ENCODE measurements around the gene THEM5. TPM values are rescaled to one million over a fixed set of nuclear protein-coding genes. Genes with fewer than 3 reads are reported as not detected.

THEM5 gene
- total RNA-seq, 3 donors from 2014 or later = not detected

DNA sequence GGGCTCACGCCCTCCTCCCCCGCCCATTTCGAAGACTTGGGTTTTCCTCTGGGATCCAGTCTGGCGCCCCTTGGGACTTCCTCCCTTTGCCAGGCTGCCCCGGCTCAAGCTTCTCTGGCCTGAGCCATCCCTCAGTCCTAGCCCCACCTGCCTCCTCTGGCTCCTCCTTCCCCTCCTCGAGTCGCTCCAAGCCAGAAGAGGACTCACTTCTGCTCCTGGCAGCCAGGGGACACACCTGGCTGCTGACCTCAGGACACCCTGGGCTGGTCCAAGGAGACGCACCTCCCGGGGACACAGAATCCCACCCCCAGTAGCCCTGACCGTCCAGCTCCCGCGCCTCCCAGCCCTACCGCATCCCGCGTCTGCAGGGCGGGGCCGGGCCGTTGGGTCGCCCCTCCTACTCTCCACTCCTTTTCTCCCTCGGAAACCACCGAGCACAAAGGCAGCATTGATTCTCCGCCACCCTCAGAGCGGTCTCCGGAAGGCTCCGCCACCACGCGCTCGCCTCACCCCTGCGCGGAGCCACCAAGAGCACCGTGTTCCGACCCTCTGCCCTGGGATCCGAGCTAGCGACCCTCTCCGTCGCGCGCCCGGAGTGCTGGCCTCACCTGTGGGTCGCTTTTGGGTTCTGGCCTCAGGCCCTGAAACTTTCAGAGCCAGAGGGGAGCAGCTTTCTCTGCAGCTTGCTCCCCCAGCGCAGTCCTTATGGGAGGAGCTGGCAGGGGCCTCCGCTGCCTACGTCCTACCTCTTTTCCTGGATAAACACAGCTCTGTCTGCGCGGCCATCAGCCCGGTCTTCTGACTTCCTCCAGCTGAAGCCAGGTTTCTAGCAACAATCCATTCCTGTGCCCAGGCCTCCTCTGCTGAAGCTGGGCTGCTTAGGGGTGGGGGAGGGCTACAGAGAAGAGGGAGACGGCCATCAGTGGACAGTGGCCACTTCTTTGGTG is 13.8 kb downstream of the THEM5 start, which contains the start of gene C2CD4D:
Gene C2CD4D, minus strand, starts transcription at position 364 of the 947 bp plus-strand sequence. CDS start 831 bp downstream, outside the sequence.
- H3K4me3 Mint-ChIP-seq = peak within 1 kb of the TSS; percentile 84
- no peaks in the 10 kb centered on the region for H3K9me3 Mint-ChIP-seq
- ATAC-seq (peak; percentile 64 to 65), DNase-seq (peak; percentile 64)
- H3K27me3 Mint-ChIP-seq (ENCODE audit: low read depth) = no peaks in the 10 kb centered on the region
- H3K36me3 Mint-ChIP-seq (ENCODE audit: insufficient read depth) = peaks cover 18% of the 10 kb centered on the region
- peaks cover 45% of the 10 kb centered on the region for H3K4me1 Mint-ChIP-seq (ENCODE audit: low read depth)

DNA sequence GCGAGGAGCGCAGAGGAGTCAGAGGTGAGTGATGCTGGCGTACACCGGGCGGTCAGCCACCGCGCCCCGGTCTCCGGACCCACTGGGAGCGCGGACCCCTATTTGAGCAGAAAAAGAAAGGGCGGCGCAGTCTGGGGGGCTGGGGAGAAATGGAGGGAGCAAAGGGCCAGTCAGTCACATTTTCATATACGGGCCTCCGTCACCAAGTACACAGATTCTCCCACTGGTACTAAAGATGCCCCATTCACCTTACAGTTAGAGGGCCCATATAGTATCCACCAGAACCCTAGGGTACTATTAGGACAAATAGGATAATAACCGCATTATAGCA is 14.5 kb downstream of the THEM5 start:
- H3K27me3 Mint-ChIP-seq (ENCODE audit: low read depth) = no peaks in the 10 kb centered on the region
- no peak for ATAC-seq

DNA sequence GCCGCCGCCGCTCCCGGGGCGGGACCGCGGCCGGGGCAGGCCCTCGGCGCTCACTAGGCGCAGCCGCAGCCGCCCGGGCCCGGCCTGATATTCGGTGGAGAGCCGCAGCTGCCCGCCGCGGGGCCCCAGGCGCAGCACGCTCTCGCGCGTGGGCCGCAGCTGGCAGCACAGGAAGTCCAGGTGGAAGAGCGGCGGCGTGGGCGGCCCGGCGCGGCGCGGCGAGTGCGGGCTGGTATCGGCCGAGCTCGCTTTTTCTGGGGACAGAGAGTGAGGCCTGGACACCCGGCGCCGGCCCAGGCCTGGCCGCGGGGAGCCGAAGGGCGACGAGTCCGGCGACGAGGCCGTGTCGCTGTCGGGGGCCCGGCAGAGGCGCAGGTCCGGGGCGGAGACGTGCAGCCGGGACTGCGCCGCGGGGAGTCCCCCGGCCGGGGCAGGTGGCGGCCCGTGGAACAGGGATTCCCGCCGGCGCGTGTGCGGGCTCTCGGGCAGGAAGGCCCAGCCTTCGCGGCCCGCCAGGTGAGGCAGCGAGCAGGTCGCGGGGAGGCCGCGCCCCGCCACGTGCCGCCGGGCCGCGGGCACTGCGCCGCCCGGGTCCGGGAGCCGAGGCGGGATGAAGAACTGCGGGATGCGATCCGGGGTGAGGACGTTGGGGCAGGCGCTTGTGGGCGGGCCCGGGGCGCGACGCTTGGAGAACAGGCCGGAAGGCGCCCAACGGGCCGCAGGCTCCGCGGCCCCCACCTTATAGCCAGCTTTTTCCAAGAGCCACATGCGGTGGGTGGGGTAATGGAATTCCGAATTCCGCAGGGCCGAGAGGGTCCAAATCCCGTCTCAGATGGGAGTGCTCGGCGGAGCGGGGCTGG is 15.1 kb downstream of the THEM5 start:
- Mint-ChIP-seq H3K4me3 (peak overlapping the region; percentile 84), H3K27me3 (ENCODE audit: low read depth) (no peaks in the 10 kb centered on the region), H3K4me1 (ENCODE audit: low read depth) (peaks cover 51% of the 10 kb centered on the region), H3K9me3 (no peaks in the 10 kb centered on the region), H3K36me3 (ENCODE audit: insufficient read depth) (peaks cover 12% of the 10 kb centered on the region)
- DNase-seq = no peak
- peak; percentile 35 to 46 for ATAC-seq

More for the DNA sequence above, 14.5 kb downstream of the THEM5 start:
- Mint-ChIP-seq H3K4me1 (ENCODE audit: low read depth) (peaks cover 45% of the 10 kb centered on the region), H3K4me3 (peak overlapping the region; percentile 84), H3K9me3 (no peaks in the 10 kb centered on the region), H3K36me3 (ENCODE audit: insufficient read depth) (peaks cover 12% of the 10 kb centered on the region)
- no peak for DNase-seq

DNA sequence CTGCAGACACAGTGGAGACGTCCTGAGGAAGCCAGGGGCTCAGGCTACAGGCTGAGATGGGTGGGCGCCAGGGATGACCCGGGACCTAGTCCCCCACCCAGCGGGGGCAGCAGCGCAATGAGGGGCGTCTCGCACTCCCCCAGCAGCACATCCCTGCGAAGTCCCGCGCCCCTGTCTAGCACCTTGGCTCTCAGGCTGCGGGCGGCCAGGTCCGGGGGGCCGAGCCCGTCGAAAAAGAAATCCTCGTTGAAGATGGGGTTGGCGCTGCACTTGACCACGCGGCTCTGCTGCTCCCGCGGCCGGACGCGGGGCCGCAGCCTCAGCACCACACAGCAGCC is 15.7 kb downstream of the THEM5 start:
- Mint-ChIP-seq H3K27me3 (ENCODE audit: low read depth) (no peaks in the 10 kb centered on the region), H3K9me3 (no peaks in the 10 kb centered on the region), H3K4me3 (peak overlapping the region; percentile 82), H3K36me3 (ENCODE audit: insufficient read depth) (peaks cover 10% of the 10 kb centered on the region), H3K4me1 (ENCODE audit: low read depth) (peaks cover 55% of the 10 kb centered on the region)
- ATAC-seq (no peak), DNase-seq (no peak)

DNA sequence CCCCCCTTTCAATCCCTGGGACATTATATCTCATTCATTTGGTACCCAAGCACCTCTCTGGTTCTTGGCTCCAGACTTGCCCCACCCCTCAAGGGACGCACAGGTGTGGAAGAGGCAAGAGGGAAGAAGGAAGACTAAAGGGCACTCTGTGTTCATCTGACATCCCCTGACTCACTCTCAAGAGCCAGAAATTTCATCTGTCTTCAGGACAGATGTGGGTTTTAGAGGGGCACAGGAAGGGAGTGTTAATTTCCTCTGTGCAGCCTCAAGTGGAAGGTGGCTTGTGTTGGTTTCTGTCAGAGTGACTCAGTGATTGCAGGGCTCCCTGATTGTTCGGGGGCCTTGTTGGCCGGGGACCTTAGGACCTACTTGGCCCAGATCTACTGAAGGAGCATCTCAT is 16.3 kb downstream of the THEM5 start:
- no peaks in the 10 kb centered on the region for H3K9me3 Mint-ChIP-seq
- H3K27me3 Mint-ChIP-seq (ENCODE audit: low read depth) = no peaks in the 10 kb centered on the region

DNA sequence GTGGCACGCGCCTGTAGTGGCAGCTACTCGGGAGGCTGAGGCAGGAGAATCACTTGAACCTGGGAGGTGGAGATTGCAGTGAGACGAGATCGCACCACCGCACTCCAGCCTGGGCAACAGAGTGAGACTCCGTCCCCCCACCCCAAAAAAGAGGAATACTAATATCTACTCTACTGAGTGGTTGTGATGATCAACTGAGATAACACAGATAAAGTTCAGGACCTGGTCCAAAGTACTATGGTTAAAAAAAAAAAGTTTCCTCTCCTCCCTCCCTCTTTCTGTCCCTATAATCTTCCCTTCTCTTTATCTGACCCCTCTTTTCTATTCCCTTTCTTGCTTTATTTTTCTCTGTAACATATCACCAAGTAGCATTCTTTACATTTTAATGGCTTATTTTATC is 17.9 kb downstream of the THEM5 start:
- Mint-ChIP-seq H3K4me1 (ENCODE audit: low read depth) (peaks cover 67% of the 10 kb centered on the region), H3K36me3 (ENCODE audit: insufficient read depth) (no peaks in the 10 kb centered on the region), H3K9me3 (no peaks in the 10 kb centered on the region), H3K27me3 (ENCODE audit: low read depth) (no peaks in the 10 kb centered on the region), H3K4me3 (no peak overlapping the region)
- DNase-seq (no peak), ATAC-seq (no peak)

More for the DNA sequence above, 16.3 kb downstream of the THEM5 start:
- peaks cover 7% of the 10 kb centered on the region for H3K36me3 Mint-ChIP-seq (ENCODE audit: insufficient read depth)
- peaks cover 61% of the 10 kb centered on the region for H3K4me1 Mint-ChIP-seq (ENCODE audit: low read depth)
- peak overlapping the region; percentile 82 for H3K4me3 Mint-ChIP-seq
- ATAC-seq (peak; percentile 36 to 47), DNase-seq (no peak)

DNA sequence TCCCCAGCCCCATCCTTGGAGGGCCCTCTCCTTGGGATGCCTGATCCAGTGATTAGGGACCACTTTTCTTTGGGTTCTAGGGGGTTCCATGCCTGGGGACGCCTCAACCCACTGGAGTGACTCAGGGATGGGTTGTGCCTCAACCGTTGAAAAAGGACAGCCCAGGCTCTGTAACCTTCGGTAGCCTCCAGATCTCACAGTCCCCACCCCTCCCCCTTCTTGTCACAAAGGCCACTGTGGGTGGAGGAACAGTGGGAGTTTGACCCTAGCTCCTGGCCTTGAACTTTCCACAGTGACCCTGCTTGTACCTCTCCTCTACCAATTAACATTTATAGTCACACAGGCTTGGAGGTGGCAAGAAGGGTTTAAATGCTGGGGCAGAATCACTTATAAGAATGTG is 19.3 kb downstream of the THEM5 start:
- Mint-ChIP-seq H3K27me3 (ENCODE audit: low read depth) (no peaks in the 10 kb centered on the region), H3K36me3 (ENCODE audit: insufficient read depth) (no peaks in the 10 kb centered on the region), H3K4me3 (no peak overlapping the region), H3K9me3 (no peaks in the 10 kb centered on the region), H3K4me1 (ENCODE audit: low read depth) (peaks cover 67% of the 10 kb centered on the region)
- ATAC-seq (no peak), DNase-seq (no peak)

DNA sequence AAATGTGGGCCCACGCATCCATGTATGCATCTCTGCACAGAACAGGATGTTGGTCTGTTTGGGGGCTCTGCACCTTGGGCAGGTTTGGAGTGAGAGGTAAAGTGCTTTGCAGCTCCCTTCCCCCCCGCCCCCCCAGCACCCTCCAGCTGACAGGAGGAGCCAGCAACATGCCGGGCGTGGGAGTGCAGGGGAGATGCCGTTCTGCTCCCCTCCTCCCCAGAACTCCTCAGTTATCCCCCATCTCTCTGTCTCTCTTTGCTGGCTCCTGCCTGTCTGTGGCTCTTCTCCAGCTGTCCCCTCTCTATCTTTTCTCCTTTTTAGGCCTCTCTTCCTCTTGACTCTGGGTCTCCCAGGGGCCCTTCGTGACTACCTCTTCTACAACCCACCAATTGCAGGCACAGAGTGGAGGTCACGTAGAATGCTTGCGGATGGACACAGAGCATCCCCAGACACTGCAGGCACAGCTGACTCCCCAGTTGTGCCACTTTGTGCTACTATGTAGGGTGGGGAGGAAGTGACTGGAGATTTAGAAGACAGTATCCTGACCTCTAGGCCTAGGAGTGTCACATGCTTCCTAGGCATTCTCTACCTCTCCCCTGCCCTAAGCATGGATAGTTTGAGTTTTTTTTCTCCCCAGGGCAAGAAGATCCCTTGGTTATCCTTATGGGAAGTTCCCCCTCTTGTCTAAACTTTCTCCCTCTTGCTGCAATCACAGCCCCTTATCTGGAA is 20.2 kb downstream of the THEM5 start:
- no peaks in the 10 kb centered on the region for H3K27me3 Mint-ChIP-seq (ENCODE audit: low read depth)
- H3K4me3 Mint-ChIP-seq = no peak overlapping the region
- H3K36me3 Mint-ChIP-seq (ENCODE audit: insufficient read depth) = no peaks in the 10 kb centered on the region
- ATAC-seq (no peak), DNase-seq (no peak)
- H3K4me1 Mint-ChIP-seq (ENCODE audit: low read depth) = peaks cover 74% of the 10 kb centered on the region
- H3K9me3 Mint-ChIP-seq = no peaks in the 10 kb centered on the region

DNA sequence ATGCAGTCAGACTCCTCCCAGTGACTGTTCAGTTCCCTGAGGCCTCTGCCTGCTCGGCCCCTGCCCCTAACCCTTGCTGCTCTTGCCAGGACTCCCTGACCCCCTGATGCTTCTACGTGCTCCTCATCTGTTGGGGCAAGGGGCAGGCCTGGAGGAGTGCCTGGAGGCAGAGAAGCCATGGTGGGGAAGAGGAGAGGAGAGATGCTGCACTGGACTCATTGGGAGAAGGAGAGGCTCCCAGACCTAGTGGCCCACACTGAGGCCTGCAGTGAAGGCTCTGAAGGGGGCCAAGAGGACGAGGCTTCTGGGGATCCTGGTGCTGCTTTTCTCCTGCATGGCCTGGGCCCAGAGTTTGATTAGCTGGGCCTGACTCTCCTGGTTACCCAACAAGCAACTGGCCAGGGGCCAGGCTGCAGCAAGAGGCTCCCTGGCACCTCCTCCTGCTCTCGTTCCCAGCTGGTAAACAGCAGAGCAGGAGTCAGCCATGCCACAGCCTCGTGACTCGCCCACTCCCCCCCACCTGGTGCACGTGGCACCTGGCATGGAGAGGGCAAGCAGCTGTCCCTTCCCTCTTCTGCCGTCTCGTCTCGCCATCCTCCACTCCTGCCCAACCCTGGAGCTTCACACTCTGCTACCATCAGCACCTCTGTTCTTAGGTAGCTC is 21.1 kb downstream of the THEM5 start:
- Mint-ChIP-seq H3K4me1 (ENCODE audit: low read depth) (peaks cover 78% of the 10 kb centered on the region), H3K4me3 (no peak overlapping the region), H3K27me3 (ENCODE audit: low read depth) (no peaks in the 10 kb centered on the region), H3K9me3 (no peaks in the 10 kb centered on the region), H3K36me3 (ENCODE audit: insufficient read depth) (no peaks in the 10 kb centered on the region)
- DNase-seq (no peak), ATAC-seq (no peak)

DNA sequence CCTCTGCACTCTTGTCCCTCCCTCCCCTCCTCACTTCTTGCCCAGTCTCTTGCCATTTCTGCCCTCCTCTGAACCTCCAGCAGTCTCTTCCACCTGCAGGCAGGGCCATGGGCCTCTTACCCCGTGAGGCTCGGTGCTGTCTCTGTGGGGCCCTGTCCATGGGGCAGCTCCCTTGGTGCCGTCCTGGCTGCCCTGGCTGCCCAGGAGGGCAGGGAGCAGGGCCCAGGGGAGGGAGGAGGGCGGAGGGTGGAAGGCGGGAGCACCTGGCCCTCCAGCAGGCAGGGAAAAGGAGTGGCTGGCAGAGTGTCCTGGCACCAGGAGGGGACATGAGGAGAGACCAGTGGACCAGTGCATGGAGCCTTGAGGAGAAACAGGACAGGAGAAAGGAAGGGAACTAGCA is 21.9 kb downstream of the THEM5 start, which contains the start of gene RORC:
Gene RORC, minus strand, starts transcription at position 198 of the 400 bp plus-strand sequence. Its CDS starts 38 bp downstream, at position 160.
- Mint-ChIP-seq H3K27me3 (ENCODE audit: low read depth) (no peaks in the 10 kb centered on the region), H3K4me3 (peak within 1 kb of the TSS; percentile 17), H3K9me3 (no peaks in the 10 kb centered on the region), H3K4me1 (ENCODE audit: low read depth) (peaks cover 77% of the 10 kb centered on the region), H3K36me3 (ENCODE audit: insufficient read depth) (no peaks in the 10 kb centered on the region)
- ATAC-seq = no peak
- DNase-seq = no peak

DNA sequence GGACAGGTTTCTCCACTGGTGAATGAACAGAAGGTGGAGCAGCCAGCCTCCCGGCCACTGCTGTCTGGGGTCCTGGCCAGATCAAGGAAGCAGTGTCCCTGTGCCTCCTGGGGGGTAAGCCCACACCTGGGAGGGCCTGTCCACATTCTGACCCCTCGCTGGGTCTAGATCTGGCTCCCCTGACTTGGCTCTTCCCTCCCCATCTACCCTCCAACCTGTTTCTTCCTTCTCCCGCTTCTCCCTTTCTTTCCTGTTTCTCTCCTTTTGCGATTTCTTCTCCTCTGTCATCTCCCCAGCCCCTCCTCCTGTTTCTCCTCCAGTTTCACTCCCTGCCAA is 22.3 kb downstream of the THEM5 start:
- H3K4me3 Mint-ChIP-seq = peak overlapping the region; percentile 17
- H3K27me3 Mint-ChIP-seq (ENCODE audit: low read depth) = no peaks in the 10 kb centered on the region
- no peaks in the 10 kb centered on the region for H3K36me3 Mint-ChIP-seq (ENCODE audit: insufficient read depth)
- H3K4me1 Mint-ChIP-seq (ENCODE audit: low read depth) = peaks cover 77% of the 10 kb centered on the region
- no peaks in the 10 kb centered on the region for H3K9me3 Mint-ChIP-seq
- DNase-seq = no peak
- no peak for ATAC-seq

DNA sequence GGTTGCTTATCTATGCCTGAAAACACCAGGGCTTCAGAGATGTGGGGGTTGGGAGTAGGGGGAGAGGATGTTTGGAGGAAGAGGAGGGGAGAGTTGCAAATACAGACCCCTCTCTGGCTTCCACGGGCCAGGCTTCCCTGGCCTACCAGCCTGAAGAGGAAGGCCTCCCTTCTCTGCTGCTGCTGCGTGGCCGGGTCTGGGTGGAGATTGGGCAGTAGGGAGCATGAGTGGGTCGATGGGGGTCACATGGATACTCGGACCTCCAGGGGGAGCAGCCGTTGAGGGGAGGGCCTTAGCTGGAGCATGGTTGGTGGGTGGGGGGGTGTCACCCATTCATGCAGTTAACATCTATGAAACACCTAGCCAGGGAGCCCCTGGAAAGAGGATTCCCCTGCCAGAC is 23.5 kb downstream of the THEM5 start:
- H3K27me3 Mint-ChIP-seq (ENCODE audit: low read depth) = no peaks in the 10 kb centered on the region

DNA sequence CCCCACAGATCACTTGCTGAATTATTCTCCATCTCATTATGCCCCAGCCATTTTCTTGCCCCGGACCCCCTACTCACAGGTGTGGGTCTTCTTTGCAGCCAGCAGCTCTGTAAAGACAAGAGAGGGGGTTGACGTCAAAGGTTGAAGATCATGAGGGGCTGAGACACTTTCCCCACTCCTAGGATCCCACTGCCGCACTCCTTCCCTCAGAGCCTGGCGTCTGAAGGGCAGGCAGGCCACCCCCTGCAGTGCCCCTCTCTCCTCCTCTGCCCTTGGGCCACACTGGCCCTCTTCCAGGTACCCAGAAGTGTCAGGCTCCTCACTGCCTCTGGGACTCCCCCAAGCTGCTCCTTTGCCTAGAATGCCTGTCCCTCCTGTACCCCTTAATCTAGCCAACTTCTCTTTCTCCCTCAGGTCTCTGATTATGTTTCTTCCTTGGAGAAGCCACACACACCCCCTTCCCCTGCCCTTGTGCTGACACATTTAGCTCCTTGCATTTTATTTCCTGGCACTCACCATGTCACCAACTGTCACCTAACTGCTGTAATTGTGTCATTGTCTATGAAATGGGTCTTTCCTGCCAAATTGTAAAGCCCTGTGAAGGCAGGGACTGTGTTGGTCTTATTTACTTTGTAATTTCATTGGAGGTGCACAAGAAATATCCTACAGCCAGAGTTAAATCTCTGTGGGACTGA is 24.0 kb downstream of the THEM5 start:
- DNase-seq = no peak
- Mint-ChIP-seq H3K27me3 (ENCODE audit: low read depth) (no peaks in the 10 kb centered on the region), H3K9me3 (no peaks in the 10 kb centered on the region), H3K4me1 (ENCODE audit: low read depth) (peaks cover 83% of the 10 kb centered on the region), H3K4me3 (peak overlapping the region; percentile 35), H3K36me3 (ENCODE audit: insufficient read depth) (no peaks in the 10 kb centered on the region)
- peak in 1 of 2 donors; percentile 9 for ATAC-seq

More for the DNA sequence above, 23.5 kb downstream of the THEM5 start:
- no peak for ATAC-seq
- Mint-ChIP-seq H3K4me1 (ENCODE audit: low read depth) (peaks cover 84% of the 10 kb centered on the region), H3K4me3 (peak overlapping the region; percentile 35), H3K9me3 (no peaks in the 10 kb centered on the region), H3K36me3 (ENCODE audit: insufficient read depth) (no peaks in the 10 kb centered on the region)
- DNase-seq = no peak
